ENCODE data around the gene GRK7. TPM values are rescaled to one million over a fixed set of nuclear protein-coding genes. Genes with fewer than 3 reads are reported as not detected.

The GRK7 gene
- total and polyA plus RNA-seq, 9 of the 15 experiments (the other 6 are each of a cell fraction or from before 2014, with no cell fraction given) = 0.01 to 0.08 (median 0.04) TPM; not detected in 3

DNA sequence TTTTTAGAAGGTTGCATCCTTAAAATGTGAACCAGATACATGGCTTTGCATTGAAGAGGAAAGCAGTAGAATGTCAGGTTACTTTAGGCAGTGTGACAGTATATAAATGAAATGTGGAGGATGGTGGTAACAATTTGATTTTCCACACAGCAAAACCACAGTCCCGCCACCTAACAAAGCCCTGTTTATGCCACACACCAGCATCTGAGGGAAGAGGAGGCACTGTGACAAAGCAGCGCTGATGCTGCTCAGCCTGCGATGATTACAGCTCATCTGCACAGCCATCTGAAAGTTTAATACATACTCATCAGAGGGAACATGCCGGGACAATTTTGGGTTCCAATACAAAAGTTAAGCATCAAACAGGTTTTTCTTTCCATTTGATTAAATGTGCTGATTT, 16.2 kb upstream of the GRK7 start:
- CTCF ChIA-PET (ENCODE audit: low intra/inter-chr PET ratio) = no interaction called here

GRCh38 chr3:141753399-141753798, 9.8 kb upstream of the GRK7 start:
- Histone ChIP-seq H3K27ac (ENCODE audit: extremely low read depth, low read depth, low read length) (no peak overlapping the region), H3K27me3 (ENCODE audit: control insufficient read depth in 2 of 2, insufficient read depth in 2 of 2, low read length in 2 of 2) (no peaks in the 10 kb centered on the region), H3K9me1 (ENCODE audit: control insufficient read depth, insufficient read depth, low read length) (no peaks in the 10 kb centered on the region), H4K20me1 (replicated peaks; ENCODE audit: control insufficient read depth, insufficient read depth, low read length) (no peaks in the 10 kb centered on the region), H3K4me1 (replicated peaks in 1 of 2; ENCODE audit: control insufficient read depth in 2 of 2, insufficient read depth in 2 of 2, low read length in 2 of 2) (peaks cover 0 to 2% of the 10 kb centered on the region in 2 experiments; a peak in 1 of 5 replicates), H3K79me2 (ENCODE audit: control insufficient read depth, insufficient read depth, low read length) (no peaks in the 10 kb centered on the region), H3K4me2 (ENCODE audit: insufficient read depth, low read length) (no peak overlapping the region), H3K9me3 (replicated peaks; ENCODE audit: control insufficient read depth, insufficient read depth, low read depth, low read length) (no peaks in the 10 kb centered on the region), H3K36me3 (ENCODE audit: control insufficient read depth, insufficient read depth, low read length) (peaks cover 7% of the 10 kb centered on the region; the same call in 2 of the 3 replicates), H2AFZ (ENCODE audit: low read depth, low read length) (no peak overlapping the region), H3K4me3 (no peak overlapping the region), H3K9ac (ENCODE audit: insufficient read depth in 1 of 2, low read depth in 2 of 2, low read length in 2 of 2) (no peak overlapping the region)
- in situ Hi-C loops (cut with MboI) = no loop called here
- FAIRE-seq (no peak), DNase-seq (ENCODE audit: extremely low read depth in 1 of 4, low spot score in 3 of 4) (no peak), ATAC-seq (no peak; the same call in 2 of the 3 replicates)
- 73% methylated on average over 3 of the region's 3 CpGs for WGBS (ENCODE audit: insufficient coverage, low coverage, missing lambda C conversion rate)
- POLR2A ChIA-PET = interaction anchor here (0.6 to 2.5 kb wide), 2 partner anchors 11 to 14 kb away, joined by 3 to 13 read pairs; partner anchors contain the start of gene GRK7
- intact Hi-C loops (cut with micrococcal nuclease) = no loop called here
- CTCF ChIA-PET (ENCODE audit: low intra/inter-chr PET ratio) = no interaction called here
- no TSS peak for BruUV-seq (replicated peaks)
- TF ChIP-seq HMG20B (CRISPR knock-in tag; IDR thresholded peaks at IDR 0.05) (no peak), POU5F1 (IDR thresholded peaks at IDR 0.05; ENCODE audit: borderline replicate concordance, low read depth, low read length, partially characterized antibody) (no peak), ZBTB33 (CRISPR knock-in tag; IDR thresholded peaks at IDR 0.05) (no peak), KLF1 (tag; IDR thresholded peaks at IDR 0.05) (no peak), ATF4 (CRISPR knock-in tag; IDR thresholded peaks at IDR 0.05) (no peak)
- TF ChIP-seq, protein P1, sequence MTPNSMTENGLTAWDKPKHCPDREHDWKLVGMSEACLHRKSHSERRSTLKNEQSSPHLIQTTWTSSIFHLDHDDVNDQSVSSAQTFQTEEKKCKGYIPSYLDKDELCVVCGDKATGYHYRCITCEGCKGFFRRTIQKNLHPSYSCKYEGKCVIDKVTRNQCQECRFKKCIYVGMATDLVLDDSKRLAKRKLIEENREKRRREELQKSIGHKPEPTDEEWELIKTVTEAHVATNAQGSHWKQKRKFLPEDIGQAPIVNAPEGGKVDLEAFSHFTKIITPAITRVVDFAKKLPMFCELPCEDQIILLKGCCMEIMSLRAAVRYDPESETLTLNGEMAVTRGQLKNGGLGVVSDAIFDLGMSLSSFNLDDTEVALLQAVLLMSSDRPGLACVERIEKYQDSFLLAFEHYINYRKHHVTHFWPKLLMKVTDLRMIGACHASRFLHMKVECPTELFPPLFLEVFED (CRISPR knock-in tag; conservative IDR thresholded peaks at IDR 0.05) = no peak

More for the DNA sequence above, 16.2 kb upstream of the GRK7 start:
- no peak overlapping the region for H3K27ac ChIP-seq (ENCODE audit: extremely low read depth, low read depth, low read length)
- DNase-seq (ENCODE audit: extremely low read depth in 1 of 4, low spot score in 3 of 4) (no peak), ATAC-seq (no peak), FAIRE-seq (no peak)
- H3K27me3 ChIP-seq (ENCODE audit: control insufficient read depth in 2 of 2, insufficient read depth in 2 of 2, low read length in 2 of 2) = no peaks in the 10 kb centered on the region
- H2AFZ ChIP-seq (ENCODE audit: low read depth, low read length) = no peak overlapping the region
- 98% methylated on average over 4 of the region's 4 CpGs for WGBS (ENCODE audit: insufficient coverage, low coverage, missing lambda C conversion rate)
- H3K9ac ChIP-seq (ENCODE audit: insufficient read depth in 1 of 2, low read depth in 2 of 2, low read length in 2 of 2) = no peak overlapping the region
- in situ Hi-C loops (cut with MboI) = no loop called here
- peaks cover 54% of the 10 kb centered on the region; the same call in 2 of the 3 replicates for H3K36me3 ChIP-seq (ENCODE audit: control insufficient read depth, insufficient read depth, low read length)
- no peaks in the 10 kb centered on the region for H4K20me1 ChIP-seq (replicated peaks; ENCODE audit: control insufficient read depth, insufficient read depth, low read length)
- H3K79me2 ChIP-seq (ENCODE audit: control insufficient read depth, insufficient read depth, low read length) = peaks cover 23% of the 10 kb centered on the region
- no peak overlapping the region for H3K4me3 ChIP-seq
- no peak overlapping the region for H3K4me2 ChIP-seq (ENCODE audit: insufficient read depth, low read length)
- H3K4me1 ChIP-seq (replicated peaks in 1 of 2; ENCODE audit: control insufficient read depth in 2 of 2, insufficient read depth in 2 of 2, low read length in 2 of 2) = no peaks in the 10 kb centered on the region; a peak in 1 of 5 replicates
- no peaks in the 10 kb centered on the region for H3K9me3 ChIP-seq (replicated peaks; ENCODE audit: control insufficient read depth, insufficient read depth, low read depth, low read length)
- TF ChIP-seq MBD2 (IDR thresholded peaks at IDR 0.05; ENCODE audit: borderline replicate concordance, low read depth) = no peak
- TF ChIP-seq JUNB (CRISPR knock-in tag; conservative IDR thresholded peaks at IDR 0.05) = no peak
- TF ChIP-seq ZNF239 (CRISPR knock-in tag; IDR thresholded peaks at IDR 0.05) = no peak
- TF ChIP-seq RFX5 (IDR thresholded peaks at IDR 0.05; ENCODE audit: low read depth, low read length) = no peak
- TF ChIP-seq MEF2A (IDR thresholded peaks at IDR 0.05; ENCODE audit: control insufficient read depth, low read depth, low read length) = no peak
- no peak for TF ChIP-seq ZNF274 (IDR thresholded peaks at IDR 0.05; ENCODE audit: borderline replicate concordance, low read depth, low read length)
- TF ChIP-seq POLR2AphosphoS5 (IDR thresholded peaks at IDR 0.05; ENCODE audit: control insufficient read depth, insufficient read depth, low read depth, low read length) = 0 out of 2 replicates have a peak, but pooled peaks have one; percentile 22
- TF ChIP-seq NFE2L1 (tag; IDR thresholded peaks at IDR 0.05; ENCODE audit: borderline replicate concordance, low read depth) = no peak
- POLR2A ChIA-PET = interaction anchor here (0.6 to 1.9 kb wide), 2 partner anchors 8 to 18 kb away, joined by 3 to 4 read pairs; no protein-coding TSS in a partner anchor
- intact Hi-C loops (cut with micrococcal nuclease) = no loop called here
- no TSS peak for BruUV-seq (replicated peaks)
- no peaks in the 10 kb centered on the region for H3K9me1 ChIP-seq (ENCODE audit: control insufficient read depth, insufficient read depth, low read length)

Measured in K562 (cell line).